ENCODE measurements around the gene CLEC10A.
"Not testable (repeated sequence)": the region's sequence is repeated elsewhere in the genome, so short reads cannot be mapped to it uniquely, and the experiment has no call there.

DNA sequence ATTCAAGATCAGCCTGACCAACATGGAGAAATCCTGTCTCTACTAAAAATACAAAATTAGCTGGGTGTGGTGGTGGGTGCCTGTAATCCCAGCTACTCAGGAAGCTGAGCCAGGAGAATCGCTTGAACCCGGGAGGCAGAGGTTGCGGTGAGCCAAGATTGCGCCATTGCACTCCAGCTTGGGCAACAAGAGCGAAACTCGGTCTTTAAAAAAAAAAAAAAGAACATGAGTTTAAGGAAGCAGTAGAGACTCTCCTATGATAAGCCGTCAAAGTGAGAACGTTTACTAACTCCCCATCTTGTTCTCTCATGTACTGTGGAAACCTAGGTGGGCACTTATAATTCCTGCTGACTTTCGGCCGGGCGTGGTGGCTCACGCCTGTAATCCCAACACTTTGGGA lies 40.6 kb upstream of the CLEC10A start:
- TF ChIP-seq, protein P1, sequence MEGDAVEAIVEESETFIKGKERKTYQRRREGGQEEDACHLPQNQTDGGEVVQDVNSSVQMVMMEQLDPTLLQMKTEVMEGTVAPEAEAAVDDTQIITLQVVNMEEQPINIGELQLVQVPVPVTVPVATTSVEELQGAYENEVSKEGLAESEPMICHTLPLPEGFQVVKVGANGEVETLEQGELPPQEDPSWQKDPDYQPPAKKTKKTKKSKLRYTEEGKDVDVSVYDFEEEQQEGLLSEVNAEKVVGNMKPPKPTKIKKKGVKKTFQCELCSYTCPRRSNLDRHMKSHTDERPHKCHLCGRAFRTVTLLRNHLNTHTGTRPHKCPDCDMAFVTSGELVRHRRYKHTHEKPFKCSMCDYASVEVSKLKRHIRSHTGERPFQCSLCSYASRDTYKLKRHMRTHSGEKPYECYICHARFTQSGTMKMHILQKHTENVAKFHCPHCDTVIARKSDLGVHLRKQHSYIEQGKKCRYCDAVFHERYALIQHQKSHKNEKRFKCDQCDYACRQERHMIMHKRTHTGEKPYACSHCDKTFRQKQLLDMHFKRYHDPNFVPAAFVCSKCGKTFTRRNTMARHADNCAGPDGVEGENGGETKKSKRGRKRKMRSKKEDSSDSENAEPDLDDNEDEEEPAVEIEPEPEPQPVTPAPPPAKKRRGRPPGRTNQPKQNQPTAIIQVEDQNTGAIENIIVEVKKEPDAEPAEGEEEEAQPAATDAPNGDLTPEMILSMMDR (IDR thresholded peaks at IDR 0.05): not testable (repeated sequence)
- TF ChIP-seq POLR2A (IDR thresholded peaks at IDR 0.05): not testable (repeated sequence)
